B cell (primary cell): ENCODE measurements around the gene PROC. TPM values are rescaled to one million over a fixed set of nuclear protein-coding genes. Genes with fewer than 3 reads are reported as not detected.

Source experiments
- ATAC-seq: fragments of 200-7000 bp; cut with Tn5 transposase; one replicate; pipeline ENCODE4 v1.10.0; 2021; ENCODE audit warnings: low read depth, mild to moderate bottlenecking, moderate number of reproducible peaks, moderate library complexity
- CTCF ChIA-PET: fragments of 350-600 bp; sonication (Branson Sonifier 250); formaldehyde crosslinking; loops from one replicate; lab custom pipeline; 2021; ENCODE audit warnings: antibody characterized with exemption, inconsistent platforms; lab: Charles Lee
- POLR2A ChIA-PET: fragments of 350-600 bp; sonication (Branson Sonifier 250); formaldehyde crosslinking; loops from one replicate; lab custom pipeline; 2021; ENCODE audit warnings: antibody characterized with exemption; lab: Charles Lee
- DNase-seq: peaks from one replicate; pipeline ENCODE4 v3.0.0; 2013
- H2AFZ ChIP-seq: 2 replicates; pipeline ENCODE4 v1.6.1; 2012; ENCODE audit warnings: mild to moderate bottlenecking, low read depth, low read length; ENCODE audit not compliant: insufficient read depth, poor library complexity, severe bottlenecking
- H3K27ac ChIP-seq, 2 donors: 1 replicate in 1 of 2; 2 replicates in 1 of 2; pipeline ENCODE4 v1.5.1; 2012 to 2013; ENCODE audit warnings: low read length in 2 of 2, mild to moderate bottlenecking in 2 of 2, moderate library complexity in 1 of 2
- H3K27me3 ChIP-seq, 4 experiments: fragments of 200-600 bp in 1 of 4; sonication (generic) in 1 of 4; replicated peaks in 1 of 4; 1 replicate in 2 of 4; 2 replicates in 2 of 4; pipeline versions ENCODE4 v1.6.1 to v1.7.0; 2013 to 2016; ENCODE audit warnings: low read length in 3 of 4, mild to moderate bottlenecking in 2 of 4, mixed read lengths in 1 of 4, moderate library complexity in 1 of 4; ENCODE audit not compliant: insufficient read depth in 4 of 4, control insufficient read depth in 3 of 4; ENCODE audit errors: control extremely low read depth in 1 of 4
- H3K36me3 ChIP-seq, 2 experiments: replicated peaks in 1 of 2; 1 replicate in 1 of 2; 2 replicates in 1 of 2; pipeline versions ENCODE4 v1.6.1 to v1.7.1; 2013; ENCODE audit warnings: low read length in 1 of 2; ENCODE audit not compliant: insufficient read depth in 2 of 2, control insufficient read depth in 1 of 2; ENCODE audit errors: control extremely low read depth in 1 of 2, extremely low read depth in 1 of 2
- H3K4me1 ChIP-seq, 2 donors: fragments of 200-600 bp in 1 of 2; sonication (generic) in 1 of 2; 1 replicate in 1 of 2; 2 replicates in 1 of 2; pipeline versions ENCODE4 v1.5.1 to v1.6.1; 2013 to 2017; ENCODE audit warnings: low read length in 2 of 2; ENCODE audit not compliant: control insufficient read depth in 2 of 2, insufficient read depth in 2 of 2
- H3K4me2 ChIP-seq: replicated peaks from 2 replicates; pipeline ENCODE3; 2012; ENCODE audit warnings: mild to moderate bottlenecking, low read depth, low read length; ENCODE audit not compliant: poor library complexity, severe bottlenecking
- H3K4me3 ChIP-seq, 5 experiments: fragments of 200-600 bp in 1 of 5; sonication (generic) in 1 of 5; 1 replicate in 3 of 5; 2 replicates in 2 of 5; pipeline versions ENCODE4 v1.5.1 to v1.7.0; 2011 to 2016; ENCODE audit warnings: low read length in 4 of 5, mild to moderate bottlenecking in 4 of 5, low read depth in 2 of 5, control low read depth in 1 of 5, moderate library complexity in 1 of 5; ENCODE audit not compliant: insufficient read depth in 1 of 5; ENCODE audit errors: control extremely low read depth in 1 of 5, extremely low read depth in 1 of 5
- H3K79me2 ChIP-seq: fragments of 200-600 bp; sonication (generic); one replicate; pipeline ENCODE4 v1.6.0; 2016; ENCODE audit warnings: low read length; ENCODE audit not compliant: control insufficient read depth, insufficient read depth
- H3K9ac ChIP-seq: fragments of 200-600 bp; sonication (generic); 2 replicates; pipeline ENCODE4 v1.6.1; 2017; ENCODE audit warnings: mild to moderate bottlenecking, low read length, moderate library complexity
- H3K9me3 ChIP-seq, 3 donors: one replicate each; pipeline versions ENCODE4 v1.6.1 to v1.7.1; 2013; ENCODE audit warnings: low read length in 2 of 3; ENCODE audit not compliant: control insufficient read depth in 2 of 3, insufficient read depth in 1 of 3; ENCODE audit errors: control extremely low read depth in 1 of 3
- H4K20me1 ChIP-seq: 2 replicates; pipeline ENCODE4 v1.6.0; 2012; ENCODE audit warnings: mild to moderate bottlenecking, low read length; ENCODE audit not compliant: insufficient read depth, control insufficient read depth, poor library complexity, severe bottlenecking
- H3K27ac Mint-ChIP-seq: one replicate; pipeline ENCODE4 v1.8.0; 2021; ENCODE audit warnings: mixed read lengths
- H3K27me3 Mint-ChIP-seq: one replicate; pipeline ENCODE4 v1.8.0; 2021; ENCODE audit warnings: mixed read lengths
- H3K4me1 Mint-ChIP-seq: one replicate; pipeline ENCODE4 v1.8.0; 2021; ENCODE audit warnings: mixed read lengths
- H3K4me3 Mint-ChIP-seq: one replicate; pipeline ENCODE4 v1.8.0; 2021; ENCODE audit warnings: mixed read lengths
- H3K9me3 Mint-ChIP-seq: one replicate; pipeline ENCODE4 v1.8.0; 2022; ENCODE audit warnings: mixed read lengths; ENCODE audit not compliant: insufficient read depth
- EZH2 ChIP-seq: IDR thresholded peaks from 2 replicates; pipeline ENCODE4 v1.6.1; 2012; ENCODE audit warnings: borderline replicate concordance, low read depth, mild to moderate bottlenecking, moderate library complexity, low read length; ENCODE audit not compliant: insufficient read depth, poor library complexity, severe bottlenecking
- WGBS: methylation state at CpG from one replicate; pipeline ENCODE4 v1.1.5; 2013; ENCODE audit warnings: missing lambda C conversion rate; ENCODE audit not compliant: insufficient coverage; 5-methylcytosine and 5-hydroxymethylcytosine counted together
- intact Hi-C: fragments of 100-400 bp; cut with micrococcal nuclease; formaldehyde crosslinking; loops from one replicate; pipeline ENCODE4 v1.10.0; 2022
- polyA plus RNA-seq: library from polyadenylated mRNA; depleted of rRNA; stranded (reverse); fragments of >200 nt; gene quantifications from 2 replicates; pipeline ENCODE4 v1.2.3, GENCODE V29; 2012
- total RNA-seq, 2 donors: library from RNA; stranded (reverse); fragments of 120-200 nt in 1 of 2; gene quantifications; 1 replicate in 1 of 2; 2 replicates in 1 of 2; pipeline versions ENCODE4 v1.2.3 to v1.2.4, GENCODE V29; 2013 to 2022
- TF ChIP-seq, protein P1 (sequence below): fragments of 200-600 bp; IDR thresholded peaks from one replicate; pipeline ENCODE4 v1.8.0; 2022; ENCODE audit warnings: antibody characterized with exemption, mild to moderate bottlenecking

The PROC gene
- total and polyA plus RNA-seq, 2 donors (not counting 1 experiment from before 2014, with no cell fraction given), result 0.40 TPM; not detected in 1

DNA sequence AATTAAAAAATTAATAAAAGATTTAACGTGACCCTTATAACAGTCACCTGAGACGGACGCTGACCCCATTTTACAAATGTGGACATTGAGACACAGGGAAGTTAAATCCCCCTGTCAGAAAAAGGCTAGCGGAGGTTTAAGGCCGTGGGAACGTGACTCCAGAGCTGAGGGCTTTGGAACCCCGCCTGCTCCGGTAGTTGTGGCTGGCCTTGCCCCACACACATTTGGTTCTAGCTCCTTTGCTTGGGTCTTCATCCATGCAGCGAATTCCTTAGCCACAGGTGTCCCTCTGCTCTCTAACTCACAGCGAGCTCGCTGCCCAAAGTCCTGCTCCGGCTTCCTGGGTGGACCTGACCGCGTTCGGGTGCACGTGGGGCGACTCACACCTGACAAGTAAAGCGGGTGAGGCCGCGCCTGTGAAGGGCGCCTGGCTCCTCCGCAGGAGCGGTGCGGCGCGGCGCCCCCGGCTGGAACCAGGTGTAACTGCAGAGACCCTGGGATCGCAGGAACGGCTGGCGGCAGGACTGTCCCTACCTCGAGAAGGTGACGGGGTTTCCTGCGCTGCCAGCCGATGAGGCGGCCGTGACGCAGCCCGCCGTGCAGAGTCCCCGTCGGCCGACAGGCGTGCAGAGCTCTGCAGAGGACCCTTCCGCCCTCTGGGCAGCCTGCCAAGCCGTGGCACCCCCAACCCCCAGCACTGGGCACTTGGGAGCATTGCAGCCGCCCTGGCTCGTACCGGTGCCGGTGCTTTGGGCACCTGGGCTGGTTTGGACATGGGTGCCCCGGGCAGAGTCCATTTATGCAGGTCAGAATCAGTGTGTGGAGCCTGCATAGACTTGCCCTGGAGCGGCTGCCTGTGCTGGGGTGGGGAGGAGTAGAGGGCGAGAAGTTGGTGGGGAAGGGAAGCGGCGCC is 2.4 kb upstream of the PROC start:
- POLR2A ChIA-PET, result interaction anchor here (1.0 kb wide), 1 partner anchor 74 kb away, joined by 5 read pairs; no protein-coding TSS in a partner anchor
- no peaks in the 10 kb centered on the region for H3K79me2 ChIP-seq
- H3K27me3 Mint-ChIP-seq, result no peaks in the 10 kb centered on the region
- H2AFZ ChIP-seq, result peak overlapping the region; percentile 81
- peak overlapping the region; percentile 65 for H3K27ac Mint-ChIP-seq
- TF ChIP-seq, protein P1, sequence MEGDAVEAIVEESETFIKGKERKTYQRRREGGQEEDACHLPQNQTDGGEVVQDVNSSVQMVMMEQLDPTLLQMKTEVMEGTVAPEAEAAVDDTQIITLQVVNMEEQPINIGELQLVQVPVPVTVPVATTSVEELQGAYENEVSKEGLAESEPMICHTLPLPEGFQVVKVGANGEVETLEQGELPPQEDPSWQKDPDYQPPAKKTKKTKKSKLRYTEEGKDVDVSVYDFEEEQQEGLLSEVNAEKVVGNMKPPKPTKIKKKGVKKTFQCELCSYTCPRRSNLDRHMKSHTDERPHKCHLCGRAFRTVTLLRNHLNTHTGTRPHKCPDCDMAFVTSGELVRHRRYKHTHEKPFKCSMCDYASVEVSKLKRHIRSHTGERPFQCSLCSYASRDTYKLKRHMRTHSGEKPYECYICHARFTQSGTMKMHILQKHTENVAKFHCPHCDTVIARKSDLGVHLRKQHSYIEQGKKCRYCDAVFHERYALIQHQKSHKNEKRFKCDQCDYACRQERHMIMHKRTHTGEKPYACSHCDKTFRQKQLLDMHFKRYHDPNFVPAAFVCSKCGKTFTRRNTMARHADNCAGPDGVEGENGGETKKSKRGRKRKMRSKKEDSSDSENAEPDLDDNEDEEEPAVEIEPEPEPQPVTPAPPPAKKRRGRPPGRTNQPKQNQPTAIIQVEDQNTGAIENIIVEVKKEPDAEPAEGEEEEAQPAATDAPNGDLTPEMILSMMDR, result peak; percentile 90
- no peak for TF ChIP-seq EZH2
- peak overlapping the region; percentile 75 for H3K9ac ChIP-seq
- H3K4me3 ChIP-seq, result peak overlapping the region; percentile 51 to 72 (median 60)
- H4K20me1 ChIP-seq, result no peaks in the 10 kb centered on the region
- H3K9me3 Mint-ChIP-seq, result no peaks in the 10 kb centered on the region
- intact Hi-C loops, result loop anchor here (1.0 to 5.0 kb wide), 5 partner anchors 8 to 111 kb away; partner anchors contain the start of gene IWS1
- H3K4me3 Mint-ChIP-seq, result peak overlapping the region; percentile 88
- peaks cover 31 to 37% of the 10 kb centered on the region in 2 donors for H3K4me1 ChIP-seq
- peak overlapping the region; percentile 98 for H3K4me2 ChIP-seq
- peaks cover 0 to 1% (median 0%) of the 10 kb centered on the region in 3 donors for H3K9me3 ChIP-seq
- CTCF ChIA-PET, result interaction anchor here (0.6 to 3.6 kb wide), 23 partner anchors 9 to 122 kb away, joined by 3 to 22 read pairs (median 4); partner anchors contain the start of genes ERCC3 and MAP3K2
- H3K36me3 ChIP-seq, result no peaks in the 10 kb centered on the region
- H3K4me1 Mint-ChIP-seq, result peaks cover 52% of the 10 kb centered on the region
- peak; percentile 89 for ATAC-seq
- no peaks in the 10 kb centered on the region for H3K27me3 ChIP-seq
- H3K27ac ChIP-seq, result no peak overlapping the region
- WGBS, result 9% methylated on average over 48 of the region's 55 CpGs
- peak; percentile 88 for DNase-seq
